GM10266 (cell line): ENCODE data around the gene EML6.

ENCODE experiments used
- DNase-seq: peaks from one replicate; pipeline ENCODE4 v3.0.0; 2012; ENCODE audit errors: extremely low spot score
- TF ChIP-seq, protein P1 (sequence below): IDR thresholded peaks from 2 replicates; pipeline ENCODE4 v1.5.1; 2012; ENCODE audit warnings: mild to moderate bottlenecking, low read depth; ENCODE audit not compliant: control insufficient read depth, insufficient read depth; ENCODE audit errors: missing control alignments

The EML6 gene

GRCh38 chr2:54824567-54824966, 101.1 kb downstream of the EML6 start:
- no peak for DNase-seq
- TF ChIP-seq, protein P1, sequence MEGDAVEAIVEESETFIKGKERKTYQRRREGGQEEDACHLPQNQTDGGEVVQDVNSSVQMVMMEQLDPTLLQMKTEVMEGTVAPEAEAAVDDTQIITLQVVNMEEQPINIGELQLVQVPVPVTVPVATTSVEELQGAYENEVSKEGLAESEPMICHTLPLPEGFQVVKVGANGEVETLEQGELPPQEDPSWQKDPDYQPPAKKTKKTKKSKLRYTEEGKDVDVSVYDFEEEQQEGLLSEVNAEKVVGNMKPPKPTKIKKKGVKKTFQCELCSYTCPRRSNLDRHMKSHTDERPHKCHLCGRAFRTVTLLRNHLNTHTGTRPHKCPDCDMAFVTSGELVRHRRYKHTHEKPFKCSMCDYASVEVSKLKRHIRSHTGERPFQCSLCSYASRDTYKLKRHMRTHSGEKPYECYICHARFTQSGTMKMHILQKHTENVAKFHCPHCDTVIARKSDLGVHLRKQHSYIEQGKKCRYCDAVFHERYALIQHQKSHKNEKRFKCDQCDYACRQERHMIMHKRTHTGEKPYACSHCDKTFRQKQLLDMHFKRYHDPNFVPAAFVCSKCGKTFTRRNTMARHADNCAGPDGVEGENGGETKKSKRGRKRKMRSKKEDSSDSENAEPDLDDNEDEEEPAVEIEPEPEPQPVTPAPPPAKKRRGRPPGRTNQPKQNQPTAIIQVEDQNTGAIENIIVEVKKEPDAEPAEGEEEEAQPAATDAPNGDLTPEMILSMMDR: no peak

DNA sequence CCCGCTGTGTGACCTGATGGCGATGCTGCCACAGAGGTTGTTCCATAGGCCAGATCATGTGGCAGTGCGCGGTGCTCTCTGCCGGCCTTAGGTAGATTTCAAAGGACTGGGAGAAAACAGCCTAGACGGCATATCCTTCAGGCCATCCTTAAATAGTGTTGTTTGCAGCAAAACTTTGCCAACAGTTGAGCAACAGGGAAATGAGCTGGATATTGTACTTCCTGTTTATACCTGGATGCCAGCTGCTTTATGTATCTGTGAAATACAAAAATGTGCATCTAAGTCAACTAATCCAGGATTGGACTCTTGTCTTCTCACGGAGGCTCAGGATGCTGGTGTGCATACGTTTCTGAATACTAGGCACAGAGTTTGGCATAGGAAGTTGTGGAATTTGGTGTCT, 107.1 kb downstream of the EML6 start:
- TF ChIP-seq, protein P1: no peak

DNA sequence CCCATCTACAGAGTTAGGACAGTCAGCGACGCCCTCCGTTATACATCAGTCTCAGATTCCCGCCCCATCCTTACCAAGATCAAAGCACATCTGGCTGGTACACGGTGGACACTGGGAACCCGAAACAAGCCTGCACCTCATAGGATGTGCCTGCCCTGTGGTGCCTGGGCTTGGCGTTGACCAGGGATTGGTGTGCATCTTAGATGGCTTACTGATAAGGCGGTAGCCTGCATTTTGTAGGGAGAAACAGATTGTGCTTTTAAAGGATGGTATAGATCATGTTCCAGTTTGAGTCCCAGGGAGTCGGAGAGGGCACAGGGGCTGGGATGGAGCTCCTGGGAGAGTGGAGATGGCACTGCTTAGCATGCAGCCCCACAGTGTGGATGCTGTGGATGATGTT, 108.0 kb downstream of the EML6 start:
- no peak for DNase-seq
- TF ChIP-seq, protein P1: no peak

More for the DNA sequence above, 107.1 kb downstream of the EML6 start:
- DNase-seq: no peak

GRCh38 chr2:54834721-54835120, 111.3 kb downstream of the EML6 start:
- DNase-seq: no peak

GRCh38 chr2:54836477-54836876, 113.0 kb downstream of the EML6 start:
- TF ChIP-seq, protein P1: no peak
- DNase-seq: no peak

More at GRCh38 chr2:54834721-54835120, 111.3 kb downstream of the EML6 start:
- TF ChIP-seq, protein P1: no peak

- peak; percentile 51 for DNase-seq
- TF ChIP-seq, protein P1: peak; percentile 92
These were observed 115.1 kb downstream of the EML6 start for GRCh38 chr2:54838585-54839035.

DNA sequence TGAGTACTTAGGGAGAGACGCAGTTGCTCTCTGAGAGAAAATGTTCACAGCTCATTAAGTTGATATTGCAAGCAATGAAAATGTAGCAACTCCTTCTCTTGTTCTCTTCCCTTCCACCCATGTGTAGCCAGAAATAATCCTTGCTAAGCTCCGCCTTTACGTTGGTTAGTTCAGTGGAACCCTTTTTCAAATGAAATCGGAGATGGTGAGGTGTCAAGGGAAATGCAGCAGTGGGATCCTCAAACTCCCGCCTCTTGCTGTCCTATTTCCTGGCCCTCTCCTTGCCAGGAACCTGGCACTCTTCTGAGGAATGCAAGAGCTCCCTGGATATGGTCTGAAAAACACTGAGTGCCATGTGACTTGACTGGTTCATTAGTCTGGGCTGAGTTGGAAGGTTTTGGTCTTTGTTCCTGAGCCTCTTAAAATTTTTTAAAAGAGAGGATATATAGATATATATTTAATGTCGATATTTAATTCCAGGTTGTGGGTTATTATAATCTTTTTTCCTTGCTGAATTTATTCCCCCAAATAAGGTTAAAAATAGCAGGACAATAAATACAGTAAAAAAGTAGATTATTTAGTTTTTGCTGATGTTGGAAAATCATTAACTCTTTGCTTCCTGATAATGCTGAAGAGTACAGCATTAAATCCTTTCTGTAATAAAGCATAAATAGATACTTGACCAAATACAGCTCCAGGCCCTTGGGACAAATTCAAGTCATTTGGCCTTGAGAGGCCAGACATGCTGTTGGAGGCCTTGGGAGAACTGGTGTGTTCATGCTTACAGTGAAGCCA, 116.2 kb downstream of the EML6 start:
- no peak for DNase-seq
- TF ChIP-seq, protein P1: no peak
